ENCODE results near the gene GARIN5B. TPM values are rescaled to one million over a fixed set of nuclear protein-coding genes. Genes with fewer than 3 reads are reported as not detected.

GARIN5B gene
- total RNA-seq, 4 donors from 2014 or later = not detected

GRCh38 chr19:55368106-55368505, 5.0 kb upstream of the GARIN5B start:
- H3K27me3 ChIP-seq = peaks cover 27% of the 10 kb centered on the region
- no peak overlapping the region for H3K4me3 ChIP-seq (replicated peaks in 1 of 3)

GRCh38 chr19:55366790-55367189, 3.7 kb upstream of the GARIN5B start:
- H3K4me3 ChIP-seq (replicated peaks in 1 of 3) = no peak overlapping the region
- H3K4me1 ChIP-seq = peaks cover 0 to 15% of the 10 kb centered on the region in 2 donors
- 90 to 96% methylated on average over 3 of the region's 3 CpGs for WGBS, 2 donors
- no peak overlapping the region for H3K27ac ChIP-seq
- intact Hi-C loops (cut with DNase I) = no loop called here
- no peak for DNase-seq
- H3K36me3 ChIP-seq = no peaks in the 10 kb centered on the region
- no peak for TF ChIP-seq POLR2A (IDR thresholded peaks at IDR 0.05)
- TF ChIP-seq CTCF (IDR thresholded peaks at IDR 0.05) = no peak
- H3K9me3 ChIP-seq = no peaks in the 10 kb centered on the region
- peaks cover 17% of the 10 kb centered on the region for H3K27me3 ChIP-seq

More at GRCh38 chr19:55368106-55368505, 5.0 kb upstream of the GARIN5B start:
- 85 to 90% methylated on average over 2 to 7 of the region's 16 CpGs for WGBS, 2 donors
- intact Hi-C loops (cut with DNase I) = no loop called here
- DNase-seq = no peak
- no peak overlapping the region for H3K27ac ChIP-seq
- H3K36me3 ChIP-seq = no peaks in the 10 kb centered on the region
- TF ChIP-seq POLR2A (IDR thresholded peaks at IDR 0.05) (no peak), CTCF (IDR thresholded peaks at IDR 0.05) (no peak)
- H3K4me1 ChIP-seq = peaks cover 0 to 15% of the 10 kb centered on the region in 2 donors
- H3K9me3 ChIP-seq = no peaks in the 10 kb centered on the region

GRCh38 chr19:55365964-55366363, 2.9 kb upstream of the GARIN5B start:
- H3K9me3 ChIP-seq = no peaks in the 10 kb centered on the region
- TF ChIP-seq POLR2A (IDR thresholded peaks at IDR 0.05) (no peak), CTCF (IDR thresholded peaks at IDR 0.05) (no peak)
- no peaks in the 10 kb centered on the region for H3K36me3 ChIP-seq
- intact Hi-C loops (cut with DNase I) = no loop called here
- no peak overlapping the region for H3K4me3 ChIP-seq (replicated peaks in 1 of 3)
- 75 to 83% methylated on average over 8 to 12 of the region's 19 CpGs for WGBS, 2 donors
- DNase-seq = no peak
- no peak overlapping the region for H3K27ac ChIP-seq
- H3K4me1 ChIP-seq = peaks cover 0 to 15% of the 10 kb centered on the region in 2 donors
- H3K27me3 ChIP-seq = peaks cover 11% of the 10 kb centered on the region

GRCh38 chr19:55365245-55365644, 2.2 kb upstream of the GARIN5B start:
- WGBS, 2 donors = 71 to 81% methylated on average over 8 of the region's 8 CpGs
- Histone ChIP-seq H3K27me3 (peaks cover 7% of the 10 kb centered on the region), H3K9me3 (no peaks in the 10 kb centered on the region), H3K4me1 (peaks cover 0 to 14% of the 10 kb centered on the region in 2 donors), H3K27ac (no peak overlapping the region), H3K36me3 (no peaks in the 10 kb centered on the region), H3K4me3 (replicated peaks in 1 of 3) (no peak overlapping the region)
- no peak for DNase-seq
- intact Hi-C loops (cut with DNase I) = no loop called here
- no peak for TF ChIP-seq CTCF (IDR thresholded peaks at IDR 0.05)
- TF ChIP-seq POLR2A (IDR thresholded peaks at IDR 0.05) = no peak

GRCh38 chr19:55362174-55362989, 678 bp downstream of the GARIN5B start:
- no peak overlapping the region for H3K27ac ChIP-seq
- H3K4me1 ChIP-seq = no peaks in the 10 kb centered on the region
- H3K9me3 ChIP-seq = no peaks in the 10 kb centered on the region
- H3K4me3 ChIP-seq (replicated peaks in 1 of 3) = no peak overlapping the region
- H3K27me3 ChIP-seq = no peaks in the 10 kb centered on the region
- TF ChIP-seq CTCF (IDR thresholded peaks at IDR 0.05) = no peak
- TF ChIP-seq POLR2A (IDR thresholded peaks at IDR 0.05) = no peak
- WGBS, 2 donors = 64 to 70% methylated on average over 14 to 30 of the region's 38 CpGs
- intact Hi-C loops (cut with DNase I) = no loop called here
- no peak for DNase-seq
- H3K36me3 ChIP-seq = no peaks in the 10 kb centered on the region
